Activated T-cell treated with anti-CD3 and anti-CD28 coated beads, Interleukin-2, amount 50 U/mL, for 1 hour (primary cell): ENCODE data around the gene ACOT7.
"Not testable (repeated sequence)": the region's sequence is repeated elsewhere in the genome, so short reads cannot be mapped to it uniquely, and the experiment has no call there.

Experiments
- DNase-seq: peaks from one replicate; pipeline ENCODE4 v3.0.0-alpha.2; 2020

Gene ACOT7

GRCh38 chr1:6219641-6220040 lies 173.9 kb downstream of the ACOT7 start:
- DNase-seq = not testable (repeated sequence)

GRCh38 chr1:6218375-6219164 lies 175.0 kb downstream of the ACOT7 start:
- no peak for DNase-seq
